OCI-LY3 (cell line): ENCODE data around the gene TMA7.

Experiments
- H2AFZ ChIP-seq: fragments of 200-600, 300-600 bp; shearing (Covaris generic); 2 replicates; pipeline ENCODE4 v1.6.0; 2014; ENCODE audit warnings: antibody characterized with exemption, low read depth, low read length
- H3K27ac ChIP-seq: fragments of 200-600, 300-600 bp; sonication (generic); 2 replicates; pipeline ENCODE4 v1.5.1; 2014; ENCODE audit warnings: mild to moderate bottlenecking, low read length, moderate library complexity, mixed read lengths
- H3K27me3 ChIP-seq: fragments of 200-600, 300-600 bp; sonication (generic); 2 replicates; pipeline ENCODE4 v1.6.1; 2014; ENCODE audit warnings: low read depth, low read length, mixed read lengths
- H3K36me3 ChIP-seq: fragments of 200-600, 300-600 bp; sonication (generic); replicated peaks from 2 replicates; pipeline ENCODE3; 2014; ENCODE audit warnings: low read depth, low read length, mixed read lengths
- H3K4me1 ChIP-seq: fragments of 300-600, 200-600 bp; sonication (generic); 2 replicates; pipeline ENCODE4 v1.6.1; 2014; ENCODE audit warnings: low read length, mixed read lengths
- H3K4me2 ChIP-seq: fragments of 200-600, 300-600 bp; sonication (generic); 2 replicates; pipeline ENCODE4 v1.6.1; 2014; ENCODE audit warnings: low read length, mixed read lengths
- H3K4me3 ChIP-seq: fragments of 300-600, 200-600 bp; sonication (generic); 2 replicates; pipeline ENCODE4 v1.5.1; 2014; ENCODE audit warnings: antibody characterized with exemption, mild to moderate bottlenecking, low read length, moderate library complexity
- H3K79me2 ChIP-seq: fragments of 300-600, 200-600 bp; shearing (Covaris generic); 2 replicates; pipeline ENCODE4 v1.6.1; 2014; ENCODE audit warnings: mild to moderate bottlenecking, low read length, mixed read lengths
- H3K9ac ChIP-seq: fragments of 300-600, 200-600 bp; shearing (Covaris generic); 2 replicates; pipeline ENCODE4 v1.6.0; 2014; ENCODE audit warnings: mild to moderate bottlenecking, low read length, moderate library complexity
- H3K9me3 ChIP-seq: fragments of 200-600, 300-600 bp; shearing (Covaris generic); 2 replicates; pipeline ENCODE4 v1.6.1; 2014; ENCODE audit warnings: low read length, mixed read lengths; ENCODE audit not compliant: insufficient read depth
- H4K20me1 ChIP-seq: fragments of 200-600, 300-600 bp; sonication (generic); 2 replicates; pipeline ENCODE4 v1.6.1; 2016; ENCODE audit warnings: low read length, mixed read lengths; ENCODE audit not compliant: insufficient read depth
- CTCF ChIP-seq: fragments of 200-600, 300-600 bp; sonication (generic); IDR thresholded peaks from 2 replicates; pipeline ENCODE4 v1.5.1; 2014; ENCODE audit warnings: antibody characterized with exemption, low read length, low read depth
- EZH2phosphoT487 ChIP-seq: fragments of 200-600 bp; shearing (Covaris generic); IDR thresholded peaks from 2 replicates; pipeline ENCODE4 v1.6.1; 2018; ENCODE audit warnings: antibody characterized with exemption, mixed run types, low read depth

Gene TMA7

DNA sequence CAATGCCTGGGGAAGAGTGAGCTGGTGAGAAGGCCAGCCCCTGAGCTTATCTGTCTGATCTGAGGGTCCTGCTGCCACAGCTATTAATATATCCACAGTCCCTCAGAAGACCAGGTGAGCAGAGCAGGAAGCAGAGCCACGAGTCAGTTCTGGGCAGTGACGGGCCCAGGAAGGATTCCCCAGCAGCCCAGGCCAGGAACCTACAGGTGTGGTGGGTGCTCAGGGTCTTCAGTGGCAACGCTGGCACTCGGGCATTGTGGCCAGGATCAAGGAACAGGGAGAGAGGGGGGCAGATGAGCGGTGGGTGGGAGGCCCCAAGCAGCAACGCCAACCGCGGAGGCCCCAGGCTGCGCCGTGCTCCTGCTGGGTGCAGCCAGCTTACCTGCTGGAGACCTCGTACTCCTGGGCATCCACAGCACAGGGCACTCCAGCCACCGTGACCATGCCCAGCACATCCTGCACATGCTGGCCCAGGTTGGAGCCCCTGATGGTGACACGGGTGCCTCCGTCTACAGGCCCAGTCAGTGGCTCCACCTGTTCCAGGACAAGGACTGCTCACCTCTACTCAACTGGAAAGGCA is 22.4 kb upstream of the TMA7 start:
- no peak for TF ChIP-seq EZH2phosphoT487
- TF ChIP-seq CTCF, result no peak
- H4K20me1 ChIP-seq, result no peaks in the 10 kb centered on the region
- no peak overlapping the region for H3K4me3 ChIP-seq
- H3K79me2 ChIP-seq, result no peaks in the 10 kb centered on the region
- H3K9ac ChIP-seq, result no peak overlapping the region
- no peaks in the 10 kb centered on the region for H3K4me1 ChIP-seq
- no peaks in the 10 kb centered on the region for H3K27me3 ChIP-seq
- no peak overlapping the region for H3K27ac ChIP-seq
- no peaks in the 10 kb centered on the region for H3K9me3 ChIP-seq
- no peak overlapping the region for H3K4me2 ChIP-seq
- H2AFZ ChIP-seq, result no peak overlapping the region
- H3K36me3 ChIP-seq, result no peaks in the 10 kb centered on the region

DNA sequence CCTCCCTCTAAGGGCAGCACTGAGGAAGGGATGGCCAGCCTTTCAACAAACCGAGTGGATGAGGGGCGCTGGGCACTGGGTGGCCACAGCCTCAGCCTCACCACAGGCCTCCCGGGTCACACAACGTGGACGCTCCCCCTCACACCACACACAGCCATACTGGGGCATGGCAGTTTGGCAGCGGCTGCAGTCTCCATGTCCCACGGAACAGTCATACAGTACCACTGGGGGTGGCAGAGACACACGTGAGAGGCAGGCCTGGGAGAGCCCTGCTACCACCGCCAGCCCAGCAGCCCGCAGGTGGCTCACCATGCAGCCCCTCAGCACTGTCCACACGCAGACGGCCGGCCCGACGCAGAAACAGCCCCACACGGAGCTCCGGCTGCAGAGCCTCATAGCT is 21.9 kb upstream of the TMA7 start:
- Histone ChIP-seq H3K4me1 (peaks cover 3% of the 10 kb centered on the region; the same call in 1 of the 2 replicates), H3K4me2 (no peak overlapping the region), H2AFZ (no peak overlapping the region), H3K79me2 (no peaks in the 10 kb centered on the region), H3K9me3 (no peaks in the 10 kb centered on the region), H3K27ac (no peak overlapping the region), H3K9ac (no peak overlapping the region), H4K20me1 (no peaks in the 10 kb centered on the region; the same call in 1 of the 2 replicates), H3K4me3 (no peak overlapping the region), H3K36me3 (peaks cover under 1% of the 10 kb centered on the region), H3K27me3 (no peaks in the 10 kb centered on the region)
- TF ChIP-seq EZH2phosphoT487, result no peak
- no peak for TF ChIP-seq CTCF

DNA sequence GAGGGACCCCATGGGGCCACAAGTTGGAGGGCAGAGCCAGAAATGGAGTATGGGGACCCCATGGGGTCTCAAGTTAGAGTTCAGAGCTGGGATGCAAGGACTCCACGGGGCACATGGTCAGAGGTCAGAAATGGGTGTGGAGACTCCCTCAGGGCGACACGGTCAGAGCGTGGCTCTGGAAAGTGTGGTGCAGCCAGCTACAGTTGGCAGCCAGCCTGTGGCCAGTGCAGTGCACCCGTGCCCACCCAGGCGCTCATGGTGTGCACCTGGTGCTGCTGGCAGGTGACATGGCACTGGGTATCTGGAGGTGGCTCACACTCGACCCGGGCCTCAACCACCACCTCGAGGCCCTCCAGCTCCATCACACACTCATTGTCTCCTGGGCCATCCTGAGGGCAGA is 21.4 kb upstream of the TMA7 start:
- Histone ChIP-seq H2AFZ (no peak overlapping the region), H3K79me2 (no peaks in the 10 kb centered on the region), H4K20me1 (no peaks in the 10 kb centered on the region; the same call in 1 of the 2 replicates), H3K4me1 (peaks cover 4% of the 10 kb centered on the region; the same call in 1 of the 2 replicates), H3K9me3 (no peaks in the 10 kb centered on the region), H3K36me3 (peaks cover 4% of the 10 kb centered on the region), H3K27me3 (no peaks in the 10 kb centered on the region), H3K9ac (no peak overlapping the region), H3K4me2 (no peak overlapping the region), H3K27ac (no peak overlapping the region), H3K4me3 (no peak overlapping the region)
- TF ChIP-seq CTCF, result no peak
- TF ChIP-seq EZH2phosphoT487, result no peak

DNA sequence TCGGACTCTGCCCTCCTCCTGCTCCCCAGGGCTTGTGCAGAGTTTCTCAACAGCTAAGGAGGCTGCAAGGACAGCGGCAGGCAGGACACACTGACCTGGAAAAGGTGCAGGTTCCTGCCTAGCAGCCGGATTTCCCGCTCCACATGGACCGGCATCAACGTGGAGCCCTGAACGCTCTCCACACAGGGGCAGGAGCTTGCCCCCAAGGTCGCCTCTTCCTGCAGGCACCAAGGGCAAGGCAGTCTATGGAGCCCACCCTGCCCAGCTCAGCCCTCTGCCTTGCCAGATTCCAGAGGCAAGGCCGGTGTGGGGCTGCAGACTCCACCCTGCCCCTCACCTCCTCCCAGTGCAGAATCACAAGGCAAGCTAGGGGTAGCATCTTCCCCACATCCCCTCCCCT is 20.9 kb upstream of the TMA7 start:
- no peak for TF ChIP-seq EZH2phosphoT487
- TF ChIP-seq CTCF, result no peak
- Histone ChIP-seq H4K20me1 (no peaks in the 10 kb centered on the region; the same call in 1 of the 2 replicates), H3K4me1 (peaks cover 4% of the 10 kb centered on the region; the same call in 1 of the 2 replicates), H3K9ac (no peak overlapping the region), H3K36me3 (peaks cover 4% of the 10 kb centered on the region), H2AFZ (no peak overlapping the region), H3K9me3 (no peaks in the 10 kb centered on the region), H3K4me3 (no peak overlapping the region), H3K4me2 (no peak overlapping the region), H3K27me3 (no peaks in the 10 kb centered on the region), H3K79me2 (no peaks in the 10 kb centered on the region), H3K27ac (no peak overlapping the region)
